Neural cell (in vitro differentiated cells): Measurements from ENCODE around the gene UBE2O. TPM values are rescaled to one million over a fixed set of nuclear protein-coding genes. Genes with fewer than 3 reads are reported as not detected.

ENCODE experiments used
- H2AFZ ChIP-seq: fragments of 200-600, 300-800 bp; sonication (generic), shearing (Covaris generic); 2 replicates; pipeline ENCODE4 v1.6.0; 2014; ENCODE audit warnings: low read depth, mild to moderate bottlenecking, antibody characterized with exemption, low read length, moderate library complexity
- H3F3A ChIP-seq: fragments of 200-600 bp; shearing (Covaris generic); 2 replicates; pipeline ENCODE4 v1.6.1; 2016; ENCODE audit warnings: mild to moderate bottlenecking, moderate library complexity, mixed read lengths, antibody characterized with exemption, low read length; ENCODE audit not compliant: insufficient read depth, poor library complexity, severe bottlenecking
- H3K27ac ChIP-seq: fragments of 200-600, 300-800 bp; sonication (generic), shearing (Covaris generic); 2 replicates; pipeline ENCODE4 v1.5.1; 2014; ENCODE audit warnings: mild to moderate bottlenecking, low read length, moderate library complexity
- H3K27me3 ChIP-seq: fragments of 300-800, 200-600 bp; sonication (generic), shearing (Covaris generic); 2 replicates; pipeline ENCODE4 v1.6.0; 2014; ENCODE audit warnings: mild to moderate bottlenecking, low read depth, low read length, moderate library complexity; ENCODE audit not compliant: insufficient read depth
- H3K36me3 ChIP-seq: fragments of 300-800, 200-600 bp; sonication (generic), shearing (Covaris generic); 2 replicates; pipeline ENCODE4 v1.5.1; 2014; ENCODE audit warnings: mild to moderate bottlenecking, antibody characterized with exemption, low read length, moderate library complexity; ENCODE audit not compliant: insufficient read depth
- H3K4me2 ChIP-seq: fragments of 300-800, 200-600 bp; sonication (generic), shearing (Covaris generic); 2 replicates; pipeline ENCODE4 v1.6.0; 2014; ENCODE audit warnings: mild to moderate bottlenecking, low read length
- H3K4me3 ChIP-seq: fragments of 300-800, 200-600 bp; sonication (generic), shearing (Covaris generic); 2 replicates; pipeline ENCODE4 v1.5.1; 2014; ENCODE audit warnings: mild to moderate bottlenecking, low read length, moderate library complexity
- H3K79me2 ChIP-seq: fragments of 200-600 bp; shearing (Covaris generic); replicated peaks from 2 replicates; pipeline ENCODE4 v1.6.0; 2014; ENCODE audit warnings: mild to moderate bottlenecking, low read length, moderate library complexity; ENCODE audit not compliant: insufficient read depth
- H3K9ac ChIP-seq: fragments of 300-800, 200-600 bp; sonication (generic), shearing (Covaris generic); 2 replicates; pipeline ENCODE4 v1.6.1; 2016; ENCODE audit warnings: mild to moderate bottlenecking, low read length, mixed read lengths
- H3K9me2 ChIP-seq: fragments of 200-600 bp; shearing (Covaris generic); 2 replicates; pipeline ENCODE4 v1.6.1; 2016; ENCODE audit warnings: mild to moderate bottlenecking, low read length, mixed read lengths; ENCODE audit not compliant: insufficient read depth
- H3K9me3 ChIP-seq: fragments of 200-600, 300-800 bp; sonication (generic), shearing (Covaris generic); 2 replicates; pipeline ENCODE4 v1.6.1; 2016; ENCODE audit warnings: mild to moderate bottlenecking, mixed run types, low read length, moderate library complexity, mixed read lengths
- H4K20me1 ChIP-seq: fragments of 200-600 bp; shearing (Covaris generic); 2 replicates; pipeline ENCODE4 v1.6.1; 2016; ENCODE audit warnings: mild to moderate bottlenecking, mixed run types; ENCODE audit not compliant: insufficient read depth
- EP300 ChIP-seq: fragments of 450-650 bp; conservative IDR thresholded peaks from 2 replicates; pipeline ENCODE4 v1.6.1; 2014; ENCODE audit warnings: antibody characterized with exemption, mild to moderate bottlenecking, moderate library complexity; ENCODE audit not compliant: poor library complexity, severe bottlenecking
- EZH2 ChIP-seq: fragments of 200-600, 300-800 bp; shearing (Covaris generic), sonication (generic); IDR thresholded peaks from 2 replicates; pipeline ENCODE4 v1.6.1; 2014; ENCODE audit warnings: antibody characterized with exemption, low read length, borderline replicate concordance, mild to moderate bottlenecking; ENCODE audit not compliant: insufficient read depth, poor library complexity, severe bottlenecking
- MXI1 ChIP-seq: fragments of 450-650 bp; conservative IDR thresholded peaks from 2 replicates; pipeline ENCODE4 v1.6.1; 2014; ENCODE audit warnings: antibody characterized with exemption, mild to moderate bottlenecking; ENCODE audit not compliant: poor library complexity, severe bottlenecking
- POLR2AphosphoS5 ChIP-seq: IDR thresholded peaks from 2 replicates; pipeline ENCODE4 v1.6.1; 2012
- RAD21 ChIP-seq: fragments of 450-650 bp; conservative IDR thresholded peaks from 2 replicates; pipeline ENCODE4 v1.6.1; 2014; ENCODE audit warnings: antibody characterized with exemption, mild to moderate bottlenecking, moderate library complexity
- SMC3 ChIP-seq: fragments of 450-650 bp; conservative IDR thresholded peaks from 2 replicates; pipeline ENCODE4 v1.6.1; 2014; ENCODE audit warnings: antibody characterized with exemption, mild to moderate bottlenecking, moderate library complexity; ENCODE audit not compliant: poor library complexity
- TAF1 ChIP-seq: IDR thresholded peaks from 2 replicates; pipeline ENCODE4 v1.6.1; 2012; ENCODE audit warnings: low read depth
- polyA plus RNA-seq: library from polyadenylated mRNA; depleted of rRNA; stranded (reverse); fragments of >200 nt; gene quantifications from 2 replicates; pipeline ENCODE4 v1.2.3, GENCODE V29; 2014
- TF ChIP-seq, protein P1 (sequence below): fragments of 450-650 bp; IDR thresholded peaks from 2 replicates; pipeline ENCODE4 v1.5.1; 2014; ENCODE audit warnings: antibody characterized with exemption, mild to moderate bottlenecking, moderate library complexity; ENCODE audit not compliant: poor library complexity, severe bottlenecking
- TF ChIP-seq, protein P2 (sequence below): IDR thresholded peaks from 2 replicates; pipeline ENCODE4 v1.6.1; 2012; ENCODE audit warnings: borderline replicate concordance

UBE2O gene
- polyA plus RNA-seq, 1 donor from 2014 or later = 28.0 TPM

- Histone ChIP-seq H3K27ac (no peak overlapping the region), H4K20me1 (no peaks in the 10 kb centered on the region)
These were observed 41.7 kb downstream of the UBE2O start for GRCh38 chr17:76411247-76411646.

GRCh38 chr17:76410328-76410965 is 42.5 kb downstream of the UBE2O start:
- no peaks in the 10 kb centered on the region for H3K9me3 ChIP-seq
- no peak overlapping the region for H3K4me2 ChIP-seq
- H3K9ac ChIP-seq = no peak overlapping the region
- H3K4me3 ChIP-seq = no peak overlapping the region
- TF ChIP-seq SMC3 (no peak), MXI1 (no peak), EP300 (no peak), POLR2AphosphoS5 (no peak), EZH2 (no peak), TAF1 (no peak), RAD21 (no peak)
- TF ChIP-seq, protein P1, sequence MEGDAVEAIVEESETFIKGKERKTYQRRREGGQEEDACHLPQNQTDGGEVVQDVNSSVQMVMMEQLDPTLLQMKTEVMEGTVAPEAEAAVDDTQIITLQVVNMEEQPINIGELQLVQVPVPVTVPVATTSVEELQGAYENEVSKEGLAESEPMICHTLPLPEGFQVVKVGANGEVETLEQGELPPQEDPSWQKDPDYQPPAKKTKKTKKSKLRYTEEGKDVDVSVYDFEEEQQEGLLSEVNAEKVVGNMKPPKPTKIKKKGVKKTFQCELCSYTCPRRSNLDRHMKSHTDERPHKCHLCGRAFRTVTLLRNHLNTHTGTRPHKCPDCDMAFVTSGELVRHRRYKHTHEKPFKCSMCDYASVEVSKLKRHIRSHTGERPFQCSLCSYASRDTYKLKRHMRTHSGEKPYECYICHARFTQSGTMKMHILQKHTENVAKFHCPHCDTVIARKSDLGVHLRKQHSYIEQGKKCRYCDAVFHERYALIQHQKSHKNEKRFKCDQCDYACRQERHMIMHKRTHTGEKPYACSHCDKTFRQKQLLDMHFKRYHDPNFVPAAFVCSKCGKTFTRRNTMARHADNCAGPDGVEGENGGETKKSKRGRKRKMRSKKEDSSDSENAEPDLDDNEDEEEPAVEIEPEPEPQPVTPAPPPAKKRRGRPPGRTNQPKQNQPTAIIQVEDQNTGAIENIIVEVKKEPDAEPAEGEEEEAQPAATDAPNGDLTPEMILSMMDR = no peak
- TF ChIP-seq, protein P2, sequence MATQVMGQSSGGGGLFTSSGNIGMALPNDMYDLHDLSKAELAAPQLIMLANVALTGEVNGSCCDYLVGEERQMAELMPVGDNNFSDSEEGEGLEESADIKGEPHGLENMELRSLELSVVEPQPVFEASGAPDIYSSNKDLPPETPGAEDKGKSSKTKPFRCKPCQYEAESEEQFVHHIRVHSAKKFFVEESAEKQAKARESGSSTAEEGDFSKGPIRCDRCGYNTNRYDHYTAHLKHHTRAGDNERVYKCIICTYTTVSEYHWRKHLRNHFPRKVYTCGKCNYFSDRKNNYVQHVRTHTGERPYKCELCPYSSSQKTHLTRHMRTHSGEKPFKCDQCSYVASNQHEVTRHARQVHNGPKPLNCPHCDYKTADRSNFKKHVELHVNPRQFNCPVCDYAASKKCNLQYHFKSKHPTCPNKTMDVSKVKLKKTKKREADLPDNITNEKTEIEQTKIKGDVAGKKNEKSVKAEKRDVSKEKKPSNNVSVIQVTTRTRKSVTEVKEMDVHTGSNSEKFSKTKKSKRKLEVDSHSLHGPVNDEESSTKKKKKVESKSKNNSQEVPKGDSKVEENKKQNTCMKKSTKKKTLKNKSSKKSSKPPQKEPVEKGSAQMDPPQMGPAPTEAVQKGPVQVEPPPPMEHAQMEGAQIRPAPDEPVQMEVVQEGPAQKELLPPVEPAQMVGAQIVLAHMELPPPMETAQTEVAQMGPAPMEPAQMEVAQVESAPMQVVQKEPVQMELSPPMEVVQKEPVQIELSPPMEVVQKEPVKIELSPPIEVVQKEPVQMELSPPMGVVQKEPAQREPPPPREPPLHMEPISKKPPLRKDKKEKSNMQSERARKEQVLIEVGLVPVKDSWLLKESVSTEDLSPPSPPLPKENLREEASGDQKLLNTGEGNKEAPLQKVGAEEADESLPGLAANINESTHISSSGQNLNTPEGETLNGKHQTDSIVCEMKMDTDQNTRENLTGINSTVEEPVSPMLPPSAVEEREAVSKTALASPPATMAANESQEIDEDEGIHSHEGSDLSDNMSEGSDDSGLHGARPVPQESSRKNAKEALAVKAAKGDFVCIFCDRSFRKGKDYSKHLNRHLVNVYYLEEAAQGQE = no peak
- peaks cover 3% of the 10 kb centered on the region for H3K79me2 ChIP-seq
- H3K27me3 ChIP-seq = no peaks in the 10 kb centered on the region
- H4K20me1 ChIP-seq = no peaks in the 10 kb centered on the region
- H3F3A ChIP-seq = no peaks in the 10 kb centered on the region
- H3K9me2 ChIP-seq = no peaks in the 10 kb centered on the region
- H3K36me3 ChIP-seq = no peaks in the 10 kb centered on the region
- no peak overlapping the region for H2AFZ ChIP-seq
- no peak overlapping the region for H3K27ac ChIP-seq

More at GRCh38 chr17:76411247-76411646, 41.7 kb downstream of the UBE2O start:
- H3K79me2 ChIP-seq = peaks cover 3% of the 10 kb centered on the region
- H2AFZ ChIP-seq = no peak overlapping the region
- H3K9me3 ChIP-seq = no peaks in the 10 kb centered on the region
- H3K36me3 ChIP-seq = no peaks in the 10 kb centered on the region
- TF ChIP-seq SMC3 = no peak
- H3K4me2 ChIP-seq = no peak overlapping the region
- H3K9me2 ChIP-seq = no peaks in the 10 kb centered on the region
- no peaks in the 10 kb centered on the region for H3F3A ChIP-seq
- H3K27me3 ChIP-seq = no peaks in the 10 kb centered on the region
- H3K4me3 ChIP-seq = no peak overlapping the region
- H3K9ac ChIP-seq = no peak overlapping the region
